HG02571 (cell line): Measurements from ENCODE around the gene MCRIP1.
"Not testable (repeated sequence)": the region's sequence is repeated elsewhere in the genome, so short reads cannot be mapped to it uniquely, and the experiment has no call there.

Experiments used
- ATAC-seq: cut with Tn5 transposase; IDR thresholded peaks from one replicate; pipeline ENCODE4 v1.9.1; 2021; ENCODE audit warnings: mild to moderate bottlenecking, moderate library complexity; ENCODE audit not compliant: unreplicated experiment

Gene MCRIP1

DNA sequence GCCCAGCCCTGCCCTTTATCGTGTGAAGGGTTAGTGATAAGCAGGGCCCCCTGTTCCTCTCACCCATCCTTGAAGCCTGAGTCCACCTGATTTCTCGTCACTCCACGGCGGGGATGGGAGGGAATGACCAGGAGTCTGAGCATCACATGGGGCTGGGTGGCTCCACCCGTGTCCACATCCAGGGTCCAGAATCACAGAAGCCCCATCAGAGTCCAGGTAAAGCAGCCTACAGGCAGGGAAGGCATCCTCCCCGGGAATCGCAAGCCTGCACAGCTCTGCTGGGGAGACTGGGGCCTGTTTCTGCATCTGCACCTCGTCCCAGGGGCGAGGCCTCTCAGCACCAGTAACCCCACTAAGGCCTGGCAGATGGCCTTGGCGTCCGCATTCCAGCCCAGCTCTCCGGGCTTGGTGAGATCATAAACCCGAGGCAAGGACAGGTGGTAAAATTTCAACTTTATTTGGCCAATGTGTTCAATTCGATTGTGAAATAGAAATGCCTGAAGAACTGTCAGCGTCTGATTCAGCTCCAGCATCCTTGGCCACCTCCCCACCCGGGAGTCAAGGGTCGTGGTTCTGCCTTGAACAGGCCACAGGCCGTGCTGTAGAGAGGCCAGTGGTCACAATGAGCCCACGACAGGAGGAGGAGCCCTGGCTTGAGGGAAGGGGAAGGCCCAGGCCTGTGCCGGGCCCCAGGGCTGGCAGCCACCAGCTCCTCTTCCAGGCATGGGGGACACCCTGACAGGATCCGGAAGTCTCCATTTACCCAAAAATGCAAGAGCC, 9.8 kb upstream of the MCRIP1 start:
- ATAC-seq, result no peak

DNA sequence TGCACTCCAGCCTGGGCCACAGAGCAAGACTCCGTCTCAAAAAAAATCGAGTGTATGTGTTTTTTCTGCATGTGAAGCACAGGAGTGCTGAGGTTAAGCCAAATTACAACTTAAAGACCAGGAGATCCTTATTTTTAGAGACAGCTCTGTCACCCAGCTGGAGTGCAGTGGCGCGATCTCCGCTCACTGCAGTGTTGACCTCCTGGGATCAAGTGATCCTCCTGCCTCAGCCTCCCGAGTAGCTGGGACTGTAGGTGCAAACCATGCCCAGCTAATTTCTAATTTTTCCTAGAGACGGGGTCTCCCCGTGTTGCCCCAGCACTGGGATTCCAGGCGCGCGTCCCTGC, 9.3 kb upstream of the MCRIP1 start:
- no peak for ATAC-seq

DNA sequence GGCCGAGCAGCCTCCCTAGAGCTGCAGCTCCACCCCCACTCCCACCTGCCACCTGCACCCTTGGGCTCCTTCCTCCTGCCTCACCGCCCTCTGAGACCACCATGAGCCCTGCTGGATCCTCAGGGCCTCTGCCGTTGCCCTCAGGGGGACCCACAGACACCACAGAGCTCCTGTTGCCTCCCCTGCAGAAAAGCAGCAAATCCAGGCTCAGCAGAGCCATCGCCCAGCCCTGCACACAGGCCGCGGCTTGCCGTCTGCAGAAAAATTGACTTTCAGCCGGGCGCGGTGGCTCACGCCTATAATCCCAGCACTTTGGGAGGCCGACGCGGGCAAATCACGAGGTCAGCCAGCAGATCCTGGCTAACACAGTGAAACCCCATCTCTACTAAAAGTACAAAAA, 8.8 kb upstream of the MCRIP1 start:
- ATAC-seq, result no peak

DNA sequence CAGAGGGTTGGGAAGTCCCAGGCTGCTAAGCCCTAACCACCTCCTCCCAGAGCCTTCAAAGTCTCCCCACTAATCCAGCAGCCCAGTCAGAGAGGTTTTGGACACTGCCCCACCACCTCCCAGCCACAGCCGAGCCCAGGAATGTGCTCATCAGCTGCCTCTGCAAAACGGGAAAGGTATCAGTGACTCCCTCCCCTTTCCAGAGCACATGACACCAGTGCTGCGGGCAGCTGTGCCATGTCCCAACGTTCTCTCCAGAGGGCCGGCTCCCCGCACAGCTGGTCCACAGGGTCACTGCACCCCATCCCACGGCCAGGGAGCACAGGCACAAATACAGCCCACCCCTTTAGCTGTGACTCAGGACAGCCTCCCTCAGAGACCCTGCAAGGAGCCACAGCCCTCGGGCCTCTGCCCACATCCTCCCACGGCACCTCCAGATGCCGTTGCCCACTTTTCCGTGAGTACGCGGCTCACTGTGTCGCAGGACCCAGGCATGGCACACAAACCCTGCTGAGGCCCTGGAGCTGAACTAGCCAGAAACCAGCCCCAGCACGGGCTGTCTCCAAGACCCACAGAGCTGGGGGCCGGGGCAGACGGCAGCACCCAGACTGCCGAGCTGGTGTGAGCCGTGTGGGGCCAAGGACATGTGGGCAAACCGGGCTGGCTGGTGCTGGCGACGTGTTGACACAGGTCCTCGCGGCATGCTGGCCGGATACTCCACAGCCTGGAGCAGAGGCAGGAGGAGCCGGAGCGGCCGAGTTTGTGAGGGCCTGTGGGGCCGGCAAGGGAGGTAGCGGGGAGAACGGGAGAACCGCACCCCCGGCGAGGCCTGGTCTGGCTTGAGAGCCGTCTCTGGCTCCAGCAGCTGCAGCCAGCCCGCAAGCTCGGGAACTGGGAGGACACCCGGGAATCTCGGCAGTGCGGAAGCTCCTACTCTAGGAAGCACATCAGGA, 8.0 kb upstream of the MCRIP1 start:
- ATAC-seq, result no peak

DNA sequence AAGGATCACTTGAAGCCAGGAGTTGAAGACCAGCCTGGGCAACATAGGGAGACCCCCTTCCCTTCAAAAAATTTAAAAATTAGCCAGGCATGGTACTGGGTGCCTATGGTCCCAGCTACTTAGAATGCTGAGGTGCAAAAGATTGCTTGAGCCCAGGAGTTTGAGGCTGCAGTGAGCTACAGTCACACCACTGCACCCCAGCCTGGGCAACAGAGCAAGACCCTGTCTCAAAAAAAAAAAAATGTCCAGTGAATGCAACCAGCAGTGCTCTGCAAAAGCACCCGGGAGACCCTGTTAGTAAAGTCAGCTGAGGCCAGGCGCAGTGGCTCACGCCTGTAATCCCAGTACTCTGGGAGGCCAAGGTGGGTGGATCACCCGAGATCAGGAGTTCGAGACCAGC, 7.0 kb upstream of the MCRIP1 start:
- not testable (repeated sequence) for ATAC-seq

DNA sequence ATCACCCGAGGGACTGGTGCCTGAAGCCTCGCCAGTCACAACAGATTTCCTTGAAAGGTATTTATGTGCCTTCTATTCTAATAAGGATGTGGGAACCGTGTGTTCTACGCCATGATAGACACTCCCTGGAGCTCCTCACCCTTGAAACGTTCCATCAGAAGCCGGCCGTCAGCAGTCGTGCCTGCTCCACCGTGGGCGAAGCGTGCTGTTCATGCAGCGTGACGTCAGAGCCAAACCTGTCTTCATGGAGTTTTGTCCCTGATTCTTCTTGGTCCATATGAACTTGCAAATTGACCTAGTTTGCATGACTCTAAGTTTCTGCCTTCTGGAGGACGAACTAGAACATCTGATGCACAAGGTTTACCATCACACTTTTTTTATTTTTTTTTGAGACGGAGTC, 6.2 kb upstream of the MCRIP1 start:
- no peak for ATAC-seq

DNA sequence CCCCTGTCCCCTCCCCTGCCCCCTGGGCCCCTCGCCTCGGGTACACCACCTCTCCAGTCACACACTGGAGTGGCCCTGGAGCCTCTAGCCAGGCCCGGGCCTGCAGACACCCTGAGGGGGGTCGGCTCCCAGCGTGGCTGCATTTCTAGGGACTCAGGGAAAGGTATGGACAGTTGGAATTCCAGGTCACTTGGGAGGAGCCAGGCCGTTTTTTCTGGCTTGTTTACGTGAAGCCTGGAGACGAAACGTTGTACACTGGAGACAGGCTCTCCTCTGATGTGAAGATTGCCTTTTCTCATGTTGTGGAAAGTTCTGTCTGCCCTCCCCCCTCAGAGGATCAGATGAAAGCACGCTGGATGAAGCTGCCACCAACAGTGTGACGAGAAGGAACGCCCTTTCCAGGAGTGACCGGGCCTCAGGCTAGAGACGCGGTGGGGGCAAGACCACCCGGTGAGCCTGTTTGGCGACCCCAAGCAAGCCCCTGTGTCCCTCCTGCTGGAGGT, 5.7 kb upstream of the MCRIP1 start:
- ATAC-seq, result no peak

DNA sequence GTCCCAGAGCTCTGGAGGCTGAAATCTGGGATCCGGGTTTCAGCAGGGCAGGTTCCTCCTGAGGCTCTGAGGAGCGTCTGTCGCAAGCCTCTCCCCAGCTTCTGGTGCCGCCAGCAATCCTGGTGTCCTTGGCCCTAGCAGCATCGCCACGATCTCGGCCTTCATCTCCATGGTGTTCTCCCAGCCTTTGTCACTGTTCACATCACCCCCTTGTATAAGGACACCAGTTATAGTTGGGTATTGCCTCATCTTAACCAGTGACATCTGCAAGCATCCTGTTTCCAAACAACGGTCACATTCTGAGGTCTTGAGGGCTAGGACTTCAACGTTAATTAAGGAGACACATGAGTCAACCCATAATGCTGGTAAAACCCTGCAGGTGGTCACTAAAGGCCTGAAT, 4.5 kb upstream of the MCRIP1 start:
- no peak for ATAC-seq

DNA sequence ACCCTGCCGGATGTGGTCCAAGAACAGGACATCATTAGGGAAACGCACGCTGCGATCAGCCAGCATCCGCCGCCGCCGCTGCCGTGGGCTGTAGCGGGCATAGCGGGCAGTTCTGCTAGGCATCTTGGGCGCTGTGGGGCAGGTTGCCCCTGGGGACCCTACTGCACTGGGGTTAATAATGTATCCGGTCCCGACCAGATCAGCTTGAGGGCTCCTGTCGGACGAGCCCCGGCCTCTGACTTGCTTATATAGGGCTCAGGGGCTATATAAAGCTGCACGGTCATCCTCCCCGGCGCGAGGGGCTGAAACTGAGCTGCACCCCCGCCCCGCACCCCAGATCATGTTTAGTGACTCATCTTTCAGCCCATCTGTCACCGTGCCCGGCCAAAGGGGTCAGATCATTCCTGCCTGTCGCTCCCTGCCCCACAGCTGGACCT, 1.8 kb upstream of the MCRIP1 start, which contains the start of gene PPP1R27:
Gene PPP1R27, minus strand, starts transcription at position 220 of the 437 bp plus-strand sequence. Its CDS starts 97 bp downstream, at position 123.
- ATAC-seq, result no peak

DNA sequence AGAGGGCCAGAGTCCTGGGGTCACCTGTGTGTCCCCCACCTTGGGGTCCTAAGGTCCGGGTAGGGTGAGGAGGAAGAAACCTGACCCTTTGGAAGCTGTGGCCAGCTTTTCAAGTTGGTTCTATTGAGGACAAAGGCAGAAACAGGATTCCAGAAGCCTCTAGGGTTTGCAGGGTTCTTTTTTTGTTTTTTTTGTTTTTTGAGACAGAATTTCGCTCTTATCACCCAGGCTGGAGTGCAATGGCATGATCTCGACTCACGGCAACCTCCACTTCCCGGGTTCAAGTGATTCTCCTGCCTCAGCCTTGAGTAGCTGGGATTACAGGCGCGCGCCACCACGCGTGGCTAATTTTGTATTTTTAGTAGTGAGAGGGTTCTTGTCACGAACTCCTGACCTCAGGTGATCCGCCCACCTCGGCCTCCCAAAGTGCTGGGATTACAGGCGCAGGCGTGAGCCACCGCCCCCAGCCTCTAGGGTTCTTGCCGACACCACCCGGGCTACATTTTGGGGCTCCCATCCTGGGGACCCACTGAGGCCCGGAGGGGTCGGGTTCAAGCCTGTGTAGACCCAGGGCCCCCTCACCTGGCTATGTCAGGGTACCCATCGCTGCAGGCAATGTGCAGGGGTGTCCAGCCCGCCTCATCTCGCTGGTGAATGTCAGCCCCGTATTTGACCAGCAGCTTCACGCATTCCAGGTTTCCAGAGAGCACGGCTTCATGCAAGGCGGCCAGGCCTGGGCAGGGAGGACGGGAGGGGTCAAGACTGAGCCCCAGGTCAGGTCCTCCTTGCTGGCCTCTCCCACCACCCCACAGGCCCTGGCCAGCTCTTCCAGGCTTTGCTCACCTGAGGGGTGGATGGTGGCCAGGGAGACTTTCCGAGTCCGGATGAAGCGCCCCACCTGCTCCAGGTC, 1.1 kb upstream of the MCRIP1 start:
- no peak for ATAC-seq

DNA sequence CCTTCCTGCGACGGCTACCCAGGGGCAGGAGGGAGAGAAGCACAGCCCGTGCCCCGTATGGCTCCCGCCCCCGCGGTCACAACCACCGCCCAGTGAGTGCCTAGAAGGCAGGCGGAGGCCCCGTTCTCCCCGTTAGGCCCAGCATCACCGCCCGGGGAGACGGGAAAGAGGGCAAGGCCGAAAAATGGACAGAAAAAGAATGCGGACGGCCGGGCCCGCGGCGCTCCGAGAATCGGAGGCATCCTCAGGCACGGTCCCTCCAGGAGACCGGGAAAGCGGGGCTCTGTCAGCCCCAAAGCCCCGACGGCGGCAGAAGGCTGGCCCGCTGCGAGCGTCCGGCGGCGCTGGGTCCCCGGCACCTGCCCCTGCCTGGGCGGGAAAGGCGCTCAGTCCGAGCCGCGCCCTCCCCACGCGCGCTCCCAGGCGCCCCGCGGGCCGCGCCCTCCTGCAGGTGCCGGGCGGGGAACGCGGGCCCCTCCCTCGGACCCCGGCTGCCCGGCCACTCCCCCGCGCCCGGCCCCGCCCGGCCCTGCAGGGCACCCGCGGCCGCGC, 407 bp downstream of the MCRIP1 start:
- peak; percentile 19 for ATAC-seq

DNA sequence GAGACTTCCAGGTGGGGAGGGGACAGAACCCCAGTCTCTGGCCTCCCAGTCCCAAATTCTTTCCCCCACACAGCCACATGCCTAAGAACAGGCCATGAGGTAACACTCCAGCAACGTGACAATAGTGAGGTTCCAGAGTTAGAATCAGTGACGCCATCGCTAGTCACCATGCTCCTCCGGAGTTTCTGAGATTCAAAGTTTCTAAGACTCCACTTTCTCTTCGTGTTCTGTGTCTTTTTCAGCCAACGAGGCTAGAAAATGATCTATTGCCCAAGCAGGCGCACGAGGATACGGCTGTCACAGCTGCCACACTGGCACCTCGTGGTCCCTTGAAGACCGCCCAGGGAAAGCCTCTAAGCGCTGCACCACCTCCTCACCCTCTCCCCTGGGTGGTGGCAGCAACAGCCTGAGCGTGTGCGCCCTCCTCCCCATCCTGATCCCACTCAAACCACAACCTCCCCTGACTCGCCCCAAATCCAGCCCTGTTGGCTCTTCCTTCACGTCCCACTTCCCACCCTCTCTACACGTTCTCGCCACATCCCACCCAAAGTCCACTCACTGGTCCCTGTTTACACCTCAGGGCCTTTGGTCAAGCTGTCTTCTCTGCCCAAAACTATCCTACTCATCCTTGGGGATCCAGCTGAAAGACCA, 1.0 kb downstream of the MCRIP1 start:
- ATAC-seq, result no peak

DNA sequence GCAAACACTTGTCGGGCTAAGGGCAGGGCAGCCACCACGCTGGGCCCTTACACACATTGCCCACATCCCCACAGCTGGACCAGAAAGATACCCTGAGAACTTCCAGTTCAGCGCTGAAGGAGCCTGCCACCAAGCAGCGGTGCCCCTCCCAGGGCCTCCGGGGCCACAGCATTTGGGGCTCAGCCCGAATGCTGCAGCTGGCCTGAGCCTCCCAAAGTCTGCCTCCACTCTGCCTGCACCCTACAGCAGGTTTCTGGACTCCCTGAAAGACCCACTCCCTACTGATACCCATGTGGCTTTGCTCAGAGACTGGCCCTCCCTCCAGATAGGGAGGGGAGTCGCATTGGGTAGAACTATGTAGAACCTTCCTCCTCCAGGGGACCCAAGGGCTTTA, 1.5 kb downstream of the MCRIP1 start:
- no peak for ATAC-seq

DNA sequence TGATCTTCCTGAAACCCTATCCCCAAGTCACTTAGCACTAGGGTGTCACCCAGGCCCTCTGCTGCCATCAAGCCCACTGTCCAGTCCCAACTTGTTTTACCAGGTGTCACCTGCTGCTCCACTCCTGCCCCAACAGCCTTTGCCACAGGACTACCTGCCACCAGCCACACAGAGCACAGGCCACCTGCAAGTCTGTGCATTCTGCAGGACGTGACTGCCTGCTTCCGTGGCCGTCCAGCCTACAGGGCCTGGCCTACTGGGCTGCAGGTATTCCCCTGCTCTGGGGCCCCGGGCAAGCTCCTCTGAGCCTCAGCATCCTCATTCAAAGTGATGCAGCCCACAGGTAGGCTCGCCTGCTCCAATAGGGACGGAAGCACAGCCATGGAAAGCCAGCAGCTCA, 3.2 kb downstream of the MCRIP1 start:
- no peak for ATAC-seq

DNA sequence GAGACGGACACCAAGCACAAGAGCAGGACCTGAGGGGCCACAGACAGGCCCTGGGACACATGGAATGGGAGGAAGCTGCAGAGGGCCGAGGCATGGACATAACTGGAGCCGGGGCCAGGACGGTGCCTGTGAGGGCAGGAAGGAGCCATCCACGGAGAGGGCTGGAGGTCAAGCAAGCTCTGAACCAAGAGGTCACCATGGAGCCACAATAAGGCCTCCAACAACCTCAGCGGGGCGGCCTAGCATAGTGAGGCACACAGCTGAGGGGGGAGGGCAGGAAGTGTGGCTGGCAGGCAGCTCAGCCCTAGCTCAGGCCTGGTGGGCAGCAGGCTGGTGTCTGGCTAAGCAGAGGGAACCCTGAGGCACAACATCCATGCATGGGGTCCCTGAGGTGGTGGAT, 4.4 kb downstream of the MCRIP1 start:
- ATAC-seq, result no peak

DNA sequence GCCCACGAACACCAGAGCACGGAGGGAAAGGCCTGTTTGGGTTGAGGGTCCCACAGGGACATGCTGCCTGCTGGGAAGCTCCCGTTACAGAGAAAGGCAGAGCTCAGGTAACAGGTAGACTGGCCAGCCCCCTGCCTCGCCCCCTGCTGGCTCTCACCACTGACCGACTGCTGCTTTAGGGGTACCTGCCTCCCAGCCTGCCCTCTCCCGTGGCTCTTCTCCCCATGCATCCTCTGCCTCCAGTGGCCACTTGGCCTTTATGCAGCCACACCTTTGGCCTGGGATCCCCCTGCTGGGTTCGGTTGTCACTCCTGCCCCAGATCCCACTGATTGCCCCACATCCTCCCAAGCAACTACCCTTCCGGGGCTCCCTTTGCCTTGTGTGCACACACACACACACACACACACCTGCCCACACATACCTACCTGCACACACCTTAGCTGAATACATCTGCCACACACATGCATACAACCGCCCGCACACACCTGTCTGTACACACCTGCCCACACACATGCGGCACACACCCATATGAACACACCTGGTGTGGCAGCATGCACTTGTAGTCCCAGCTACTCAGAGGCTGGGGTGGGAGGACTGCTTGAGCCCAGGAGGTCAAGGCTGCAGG, 7.1 kb downstream of the MCRIP1 start:
- no peak for ATAC-seq

DNA sequence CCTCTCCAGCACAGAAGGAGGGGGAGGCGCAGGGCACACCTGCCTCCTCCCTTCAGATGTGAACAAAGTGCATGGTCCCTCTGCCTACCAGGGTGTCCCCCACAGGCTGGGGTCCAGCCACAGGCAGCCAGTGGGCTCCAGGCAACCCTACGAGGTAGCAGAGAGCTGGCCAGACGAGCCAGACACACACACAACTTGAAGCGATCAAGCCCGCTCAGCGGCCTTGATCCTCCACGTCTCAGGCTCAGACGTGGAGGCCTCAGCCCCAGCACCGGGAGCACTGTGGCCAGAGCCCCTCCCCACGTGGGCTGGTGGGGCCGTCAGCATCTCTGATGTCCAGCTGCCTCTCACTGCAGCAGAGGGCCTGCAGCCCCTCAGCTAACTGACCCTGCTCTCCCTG, 8.5 kb downstream of the MCRIP1 start:
- ATAC-seq, result no peak

DNA sequence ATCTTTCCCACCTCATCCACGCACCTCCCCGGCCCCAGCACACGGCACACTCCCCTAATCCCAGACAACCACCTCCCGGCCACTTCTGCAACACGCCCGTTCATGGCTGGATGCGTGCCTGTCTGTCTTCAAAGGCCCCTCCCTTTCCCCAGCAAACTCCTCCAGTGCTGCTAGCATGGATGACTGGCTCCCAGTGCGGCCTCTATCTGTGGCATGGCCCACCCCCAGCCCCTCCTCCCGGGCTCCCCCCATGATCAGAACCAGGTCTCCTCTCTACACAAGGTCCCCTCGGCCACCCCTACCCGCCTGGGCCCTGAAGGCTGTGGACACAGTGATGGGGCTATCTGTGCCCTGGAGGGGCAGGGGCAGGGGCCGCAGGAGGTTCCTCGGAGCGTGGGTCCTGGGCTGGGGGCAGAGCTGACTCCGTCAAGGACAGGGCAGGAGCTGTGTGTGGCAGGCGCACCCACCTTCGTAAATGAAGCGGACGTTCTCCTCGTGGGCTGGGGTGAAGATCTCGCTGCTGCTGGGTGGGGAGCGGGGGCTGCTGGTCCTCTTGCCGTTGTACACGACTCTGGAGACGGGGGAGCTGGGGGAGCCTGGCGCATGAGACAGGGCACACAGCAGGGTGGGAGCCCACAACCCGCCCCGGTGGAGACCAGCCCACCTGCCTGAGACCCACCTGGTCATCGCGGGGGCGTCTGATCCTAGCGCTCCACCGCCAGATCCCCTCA, 9.1 kb downstream of the MCRIP1 start:
- ATAC-seq, result no peak
